NAMALWA (cell line): Measurements from ENCODE around the gene WDR27.

Experiments used
- DNase-seq: peaks from one replicate; pipeline ENCODE4 v3.0.0-alpha.2; 2015; ENCODE audit warnings: low spot score

The WDR27 gene

DNA sequence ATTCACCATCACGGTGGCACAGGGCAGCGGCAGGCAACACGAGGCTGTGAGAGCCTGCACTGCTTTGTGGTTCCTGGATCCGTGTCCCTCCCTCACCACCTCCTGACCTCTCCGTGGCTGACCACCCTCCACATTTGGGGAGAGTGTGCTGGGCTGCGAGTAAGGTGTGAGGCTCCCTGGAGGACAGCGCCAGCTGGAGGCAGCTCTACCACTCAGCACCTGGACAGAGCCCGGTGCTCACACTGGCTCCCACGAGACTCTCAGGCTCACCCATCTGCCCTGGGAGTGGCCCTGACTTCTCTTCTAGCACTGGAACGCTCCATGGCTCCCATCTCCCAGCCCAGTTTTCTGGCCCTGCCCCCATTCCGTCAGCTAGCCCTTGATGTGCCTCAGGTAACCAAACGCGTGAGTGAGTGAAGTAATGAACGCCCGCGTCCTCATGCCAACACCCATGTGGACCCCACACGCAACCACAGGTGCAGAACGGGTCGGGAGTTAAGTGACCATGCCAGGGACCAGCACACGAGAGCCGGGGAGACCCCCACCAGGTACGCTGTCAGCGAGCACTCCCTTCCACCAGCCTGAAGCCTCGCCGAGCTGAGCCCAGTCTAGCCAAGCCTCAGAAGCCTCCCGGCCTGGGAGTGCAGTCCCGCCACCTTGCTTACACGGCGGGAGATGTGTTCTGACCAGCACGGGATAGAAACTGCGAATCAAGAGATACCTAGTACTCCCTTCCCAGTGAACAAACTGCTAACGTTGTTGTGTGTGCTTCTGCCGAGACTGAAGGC lies 137.2 kb downstream of the WDR27 start:
- DNase-seq = no peak

DNA sequence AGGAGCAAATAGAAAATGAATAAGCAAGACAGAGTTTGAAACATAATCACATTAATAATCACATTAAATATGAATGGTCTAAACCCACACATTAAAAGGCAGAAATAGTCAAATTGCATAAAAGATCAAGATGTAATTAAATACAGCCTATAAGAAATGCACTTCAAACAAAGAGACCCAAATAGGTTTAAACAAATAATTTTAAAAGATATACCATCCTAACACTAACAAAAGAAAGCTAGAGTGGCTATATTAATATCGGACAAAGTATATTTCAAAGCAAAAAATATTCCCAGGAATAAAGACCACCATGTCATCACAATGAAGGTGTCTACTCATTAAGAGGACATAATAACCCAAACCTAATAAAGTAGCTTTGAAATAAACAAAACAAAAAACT lies 140.2 kb downstream of the WDR27 start:
- no peak for DNase-seq

DNA sequence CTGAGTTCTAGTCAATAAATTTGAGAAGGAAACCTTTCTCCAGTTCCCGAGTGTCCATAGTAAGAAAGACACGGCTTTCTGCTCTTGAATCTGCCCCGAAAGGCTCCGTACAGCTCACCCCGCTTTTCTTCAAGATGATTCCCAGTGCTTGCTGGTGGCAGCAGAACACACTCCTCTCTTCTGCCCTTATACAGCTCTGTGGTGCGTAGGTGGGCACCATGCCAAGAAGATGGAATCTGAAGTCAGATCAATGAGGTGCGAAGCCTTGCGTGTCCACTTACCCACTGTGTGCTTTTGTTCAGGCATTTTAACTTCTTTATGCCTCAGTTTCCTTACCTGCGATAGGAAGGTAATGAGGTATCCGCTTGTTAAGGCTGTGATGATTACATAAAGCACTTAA lies 142.2 kb downstream of the WDR27 start:
- no peak for DNase-seq

DNA sequence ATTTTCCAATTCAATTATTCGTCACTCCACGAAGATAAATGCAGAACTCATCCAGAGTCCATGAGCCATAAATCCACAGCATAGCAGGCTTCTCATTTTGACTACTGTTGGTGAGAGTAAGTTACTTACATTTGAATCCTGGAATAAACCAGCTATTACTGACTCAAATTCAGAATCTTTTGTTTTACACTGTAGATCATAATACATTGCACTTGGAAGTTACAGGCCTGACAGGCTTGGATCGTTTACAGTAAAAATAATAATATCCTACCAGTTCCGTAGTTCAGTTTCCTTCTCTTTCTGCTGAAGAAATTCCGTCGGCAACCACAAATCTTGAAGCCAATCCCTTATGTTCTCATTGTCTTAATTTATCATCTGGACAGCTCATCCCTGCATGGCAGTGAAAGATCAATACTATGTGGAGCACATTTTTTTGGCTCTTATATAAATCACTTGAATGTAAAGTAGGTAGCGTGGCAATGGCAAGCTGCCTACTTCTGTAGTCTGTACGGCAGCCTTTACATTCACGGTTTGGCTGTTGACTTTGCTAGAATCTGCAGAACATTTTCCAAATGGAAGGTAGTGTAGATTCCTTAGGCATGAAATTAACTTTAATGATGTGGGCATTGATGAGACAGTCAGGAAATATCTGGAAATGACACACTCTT lies 142.9 kb downstream of the WDR27 start:
- DNase-seq = no peak

DNA sequence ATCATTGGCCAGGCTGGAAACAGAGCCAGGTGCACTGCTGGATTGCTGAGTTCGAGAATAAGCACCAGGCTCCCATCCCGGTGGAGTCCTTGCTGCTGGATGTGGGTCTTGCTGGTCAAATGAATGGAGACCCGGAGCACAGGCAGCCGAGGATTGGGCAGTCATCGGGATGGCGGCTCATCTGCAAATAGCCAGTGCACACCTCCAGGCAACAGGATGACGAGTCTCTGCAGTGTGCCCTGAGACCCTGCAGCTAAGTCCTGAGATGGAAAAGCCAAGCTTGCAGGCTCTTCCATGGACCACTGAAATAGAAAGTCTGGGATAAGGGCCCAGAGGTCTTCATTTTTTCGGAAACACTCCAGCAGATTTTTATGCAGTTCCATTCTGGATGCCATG lies 143.5 kb downstream of the WDR27 start:
- DNase-seq = no peak

DNA sequence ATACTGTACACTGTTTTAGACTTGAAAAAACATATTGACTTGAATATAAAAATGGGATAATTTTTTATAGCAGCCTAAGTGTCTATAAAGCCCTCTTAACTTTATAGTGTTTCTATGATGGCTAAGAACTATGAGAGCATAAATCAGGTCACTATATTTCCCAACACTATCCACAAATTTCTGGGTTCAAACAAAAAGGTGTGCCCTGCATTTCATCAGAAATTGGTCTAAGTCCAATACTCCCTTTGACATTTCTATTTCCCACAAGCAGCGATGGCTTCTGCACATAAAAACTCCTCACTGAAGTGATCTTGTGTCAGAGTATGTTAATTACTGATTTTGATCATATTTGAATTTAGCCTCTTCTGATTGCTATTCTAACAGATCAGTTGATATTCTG lies 143.9 kb downstream of the WDR27 start:
- DNase-seq = no peak

DNA sequence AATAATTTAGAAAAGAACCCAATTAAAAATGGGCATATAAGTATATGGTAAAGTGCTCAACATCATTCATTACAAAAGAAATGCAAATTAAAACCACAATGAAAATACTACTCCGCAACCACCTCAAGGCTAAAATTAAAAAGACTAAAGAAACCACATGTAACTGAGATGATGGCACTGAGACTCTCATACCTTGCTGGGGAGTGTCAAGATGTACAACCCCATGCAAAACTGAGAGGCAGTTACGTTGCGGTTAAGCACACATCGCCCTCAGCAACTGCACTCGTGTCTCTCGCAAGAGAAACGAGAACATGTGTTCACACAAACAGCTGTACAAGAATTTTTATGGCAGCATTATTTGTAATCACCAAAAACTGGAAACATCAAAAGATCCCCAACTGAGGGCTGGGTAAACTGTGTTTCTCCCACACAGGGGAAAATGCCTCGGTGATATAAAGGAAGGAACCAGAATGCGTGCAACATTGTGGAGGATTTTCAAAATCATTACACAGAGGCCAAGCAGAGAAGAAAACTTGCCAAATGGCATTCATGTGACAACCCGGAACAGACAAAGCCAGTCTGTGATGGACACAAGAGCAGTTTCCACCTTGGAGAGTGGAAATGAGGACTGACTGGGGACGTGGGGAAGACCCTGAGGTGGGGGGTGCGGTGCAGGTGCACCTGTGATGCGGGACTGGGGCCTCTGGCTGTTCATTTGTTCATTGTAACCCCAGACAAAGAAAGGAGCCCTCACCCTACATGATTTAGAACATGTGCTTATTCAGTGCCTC lies 144.9 kb downstream of the WDR27 start:
- DNase-seq = no peak

DNA sequence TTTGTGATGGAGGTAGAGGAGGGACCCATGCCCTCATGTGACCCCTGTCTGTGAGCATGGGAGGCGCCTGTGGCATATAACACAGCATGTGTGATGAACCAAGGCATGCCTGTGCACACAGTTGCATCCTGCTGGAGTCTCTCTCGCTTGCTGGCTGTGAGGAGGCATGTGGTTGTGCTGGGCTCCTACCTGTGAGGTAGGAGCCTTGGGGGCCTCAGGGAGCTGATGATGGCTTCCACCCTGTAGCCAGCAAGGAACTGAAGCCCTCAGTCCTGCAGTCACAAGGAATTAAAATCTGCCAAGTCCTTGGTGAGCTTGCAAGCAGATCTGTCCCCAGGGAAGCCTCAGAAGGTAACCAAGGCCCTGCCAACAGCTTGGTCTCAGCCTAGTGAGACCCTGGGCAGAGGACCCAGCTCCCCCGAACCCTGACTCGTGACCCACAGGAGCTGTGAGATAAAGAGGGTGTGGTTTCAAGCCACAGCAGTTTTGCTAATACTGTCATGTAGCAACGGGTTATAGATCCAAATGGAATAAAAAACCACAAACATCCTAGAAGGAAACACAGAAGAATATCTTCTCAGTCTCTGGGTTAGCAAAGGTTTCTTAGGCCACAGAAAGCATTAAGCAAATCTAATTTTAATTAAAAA lies 145.7 kb downstream of the WDR27 start:
- DNase-seq = no peak

DNA sequence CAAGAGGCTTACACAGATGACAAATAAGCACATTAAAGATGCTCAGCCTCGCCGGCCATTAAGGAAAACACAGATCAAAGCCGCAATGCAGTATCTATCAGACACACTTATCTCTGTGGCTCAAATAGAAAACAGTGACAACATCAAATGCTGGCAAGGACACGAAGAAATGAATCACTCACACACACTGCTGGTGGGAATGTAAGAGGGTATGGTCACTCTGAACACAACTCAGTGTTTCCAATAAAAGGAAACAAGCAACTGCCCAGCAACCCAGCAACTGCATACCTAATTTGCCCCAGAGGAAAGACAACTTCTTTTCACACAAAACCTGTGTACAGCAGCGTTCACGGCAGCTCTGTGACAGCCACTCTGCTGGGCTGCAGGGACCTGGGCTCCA lies 155.8 kb downstream of the WDR27 start:
- DNase-seq = no peak

DNA sequence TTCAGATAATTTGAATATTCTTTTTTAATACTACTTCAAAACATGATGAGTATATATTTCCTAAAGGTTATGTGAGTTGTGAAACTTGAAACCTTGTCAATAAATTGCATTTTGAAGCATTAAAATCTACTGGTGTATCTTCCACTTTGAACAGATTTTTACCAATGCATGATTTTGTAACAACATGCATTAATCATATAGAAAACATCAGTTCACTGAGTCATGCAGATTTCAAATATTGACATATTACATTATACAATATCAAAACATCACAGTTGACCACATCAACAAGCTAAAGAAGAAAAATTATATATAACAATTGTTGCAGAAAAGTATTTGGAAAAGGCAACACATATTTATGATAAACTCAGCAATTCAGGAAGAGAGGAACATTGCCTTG lies 158.1 kb downstream of the WDR27 start:
- DNase-seq = no peak

GRCh38 chr6:169542491-169542890 lies 159.3 kb downstream of the WDR27 start:
- no peak for DNase-seq

- no peak for DNase-seq
These were observed 162.5 kb downstream of the WDR27 start for GRCh38 chr6:169539176-169539897.

- no peak for DNase-seq
These were observed 165.2 kb downstream of the WDR27 start for GRCh38 chr6:169536446-169537170.

DNA sequence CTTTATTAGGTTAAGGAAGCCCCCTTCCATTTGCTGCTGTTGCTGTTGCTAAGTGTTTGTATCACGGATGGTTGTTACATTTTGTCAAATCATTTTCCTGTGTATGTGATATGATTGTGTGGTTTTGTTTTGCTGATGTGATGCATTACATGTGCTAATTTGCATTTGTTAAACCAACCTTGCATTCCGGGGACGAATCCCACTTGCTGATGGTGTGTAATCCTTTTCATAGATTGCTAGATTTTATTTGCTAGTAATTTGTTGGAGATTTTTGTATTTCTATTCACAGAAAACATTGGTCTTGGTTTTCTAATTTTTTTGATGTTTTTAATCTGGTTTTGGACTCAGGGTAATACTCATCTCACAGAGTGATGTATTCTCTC lies 167.8 kb downstream of the WDR27 start:
- no peak for DNase-seq

DNA sequence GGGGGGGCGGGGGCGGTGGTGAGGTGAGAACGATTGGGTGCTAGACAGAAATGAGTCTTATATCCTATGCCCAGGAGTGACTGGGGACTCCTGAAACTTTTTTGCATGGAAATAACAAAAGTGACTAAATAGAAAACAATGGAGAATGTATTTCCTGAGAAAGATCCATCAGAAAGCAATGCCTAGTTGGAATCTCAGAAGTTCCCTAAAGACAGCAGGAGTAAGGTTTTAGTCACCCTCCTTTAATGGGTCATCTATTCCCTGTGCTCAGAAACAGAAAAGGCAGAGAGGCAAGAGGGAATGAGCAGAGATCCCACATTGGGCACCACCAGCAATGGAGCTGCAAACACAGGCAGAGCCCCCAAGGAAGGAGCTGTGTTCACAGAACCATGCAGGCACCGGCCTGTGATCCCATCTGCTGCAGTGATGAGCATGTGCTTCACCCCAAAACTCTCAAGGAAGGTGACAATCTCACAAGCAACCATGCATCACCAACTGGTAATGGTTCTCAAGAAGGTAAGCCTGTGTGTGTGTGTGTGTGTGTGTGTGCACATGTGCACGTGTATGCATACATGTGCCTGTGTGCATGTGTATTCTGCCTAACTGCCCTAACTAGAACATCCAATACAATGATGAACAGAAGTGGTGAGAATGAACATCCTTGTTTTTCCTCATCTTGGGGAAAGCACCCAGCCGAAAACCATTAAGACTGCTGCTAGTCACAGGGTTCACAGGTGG lies 168.4 kb downstream of the WDR27 start:
- DNase-seq = no peak

GRCh38 chr6:169530752-169531123 lies 171.1 kb downstream of the WDR27 start:
- no peak for DNase-seq

DNA sequence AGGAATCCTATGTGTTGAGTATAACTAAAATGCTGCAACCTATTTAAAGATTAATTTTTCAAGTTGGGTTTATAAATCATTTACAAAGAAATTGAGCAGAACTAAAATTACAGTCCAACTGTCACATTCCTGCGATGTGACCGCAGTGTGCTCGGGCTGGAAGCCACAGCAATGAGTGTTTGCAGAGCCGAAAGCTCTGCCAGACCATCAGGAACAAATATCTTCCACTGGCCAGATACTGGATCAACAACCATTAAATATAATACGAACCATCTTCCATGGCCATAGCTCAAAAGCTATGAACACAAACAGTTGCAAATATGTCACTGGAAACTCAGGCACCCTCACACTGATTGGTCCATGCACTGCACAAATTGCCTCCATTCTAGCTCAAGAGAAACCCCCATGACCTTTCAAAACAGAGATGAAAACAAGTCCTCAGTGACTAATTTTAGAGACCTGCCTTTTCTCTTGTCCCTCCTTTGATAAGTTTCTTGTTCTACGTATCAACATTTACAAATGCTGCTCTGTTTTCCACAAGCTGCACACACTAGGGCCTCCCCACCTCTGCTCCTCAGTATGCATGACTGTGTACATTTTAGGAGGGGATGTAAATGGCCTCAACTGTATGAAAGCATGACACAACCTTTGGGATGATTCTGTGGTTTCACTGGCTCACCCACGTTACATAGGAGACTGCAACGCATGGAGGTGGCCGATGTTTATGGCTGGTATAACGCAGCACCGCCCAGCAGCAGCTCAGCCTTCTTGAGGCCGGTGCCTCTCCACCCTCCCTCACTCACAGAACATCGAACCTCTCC lies 171.7 kb downstream of the WDR27 start:
- no peak for DNase-seq

- DNase-seq = no peak
These were observed 173.1 kb downstream of the WDR27 start for GRCh38 chr6:169528755-169529154.

GRCh38 chr6:169527306-169527705 lies 174.5 kb downstream of the WDR27 start:
- no peak for DNase-seq

- no peak for DNase-seq
These were observed 180.0 kb downstream of the WDR27 start for GRCh38 chr6:169521825-169522224.
